Endothelial cell of umbilical vein (primary cell): ENCODE measurements around the gene MLEC.

ENCODE experiments used
- CTCF ChIP-seq, 2 donors: IDR thresholded peaks; 1 replicate in 1 of 2; 2 replicates in 1 of 2; pipeline ENCODE4 v1.5.1; 2011; ENCODE audit warnings: low read length in 2 of 2, mild to moderate bottlenecking in 2 of 2, moderate library complexity in 2 of 2, control low read depth in 1 of 2, inconsistent platforms in 1 of 2, low read depth in 1 of 2; ENCODE audit not compliant: insufficient read depth in 1 of 2; ENCODE audit errors: extremely low read depth in 1 of 2
- EZH2 ChIP-seq: IDR thresholded peaks from 2 replicates; pipeline ENCODE4 v1.6.1; 2012; ENCODE audit warnings: borderline replicate concordance, low read depth, mild to moderate bottlenecking, moderate library complexity, low read length, inconsistent platforms; ENCODE audit not compliant: severe bottlenecking
- GATA2 ChIP-seq: IDR thresholded peaks from 2 replicates; pipeline ENCODE4 v1.7.0; 2011; ENCODE audit warnings: low read depth, mild to moderate bottlenecking, moderate library complexity, mixed read lengths, low read length; ENCODE audit not compliant: insufficient read length, insufficient read depth
- JUN ChIP-seq: IDR thresholded peaks from 2 replicates; pipeline ENCODE4 v1.6.1; 2011; ENCODE audit warnings: borderline replicate concordance, low read depth; ENCODE audit not compliant: insufficient read length, insufficient read depth
- MYC ChIP-seq: IDR thresholded peaks from one replicate; pipeline ENCODE4 v1.6.1; 2011; ENCODE audit warnings: mild to moderate bottlenecking, low read depth, low read length
- POLR2A ChIP-seq: IDR thresholded peaks from 2 replicates; pipeline ENCODE4 v1.6.1; 2012; ENCODE audit warnings: low read depth, mild to moderate bottlenecking, control low read depth, low read length

- TF ChIP-seq JUN = no peak
- no peak for TF ChIP-seq CTCF (IDR thresholded peaks at IDR 0.05; ENCODE audit: extremely low read depth in 1 of 2, insufficient read depth in 1 of 2, low read depth in 1 of 2, low read length in 2 of 2)
- TF ChIP-seq GATA2 = no peak
- TF ChIP-seq EZH2 = no peak
- TF ChIP-seq MYC = no peak
- no peak for TF ChIP-seq POLR2A
Observed at GRCh38 chr12:120690083-120690450, 3.1 kb downstream of the MLEC start.
